ENCODE data around the gene HNRNPUL1.
"Not testable (repeated sequence)": the region's sequence is repeated elsewhere in the genome, so short reads cannot be mapped to it uniquely, and the experiment has no call there.

The HNRNPUL1 gene

DNA sequence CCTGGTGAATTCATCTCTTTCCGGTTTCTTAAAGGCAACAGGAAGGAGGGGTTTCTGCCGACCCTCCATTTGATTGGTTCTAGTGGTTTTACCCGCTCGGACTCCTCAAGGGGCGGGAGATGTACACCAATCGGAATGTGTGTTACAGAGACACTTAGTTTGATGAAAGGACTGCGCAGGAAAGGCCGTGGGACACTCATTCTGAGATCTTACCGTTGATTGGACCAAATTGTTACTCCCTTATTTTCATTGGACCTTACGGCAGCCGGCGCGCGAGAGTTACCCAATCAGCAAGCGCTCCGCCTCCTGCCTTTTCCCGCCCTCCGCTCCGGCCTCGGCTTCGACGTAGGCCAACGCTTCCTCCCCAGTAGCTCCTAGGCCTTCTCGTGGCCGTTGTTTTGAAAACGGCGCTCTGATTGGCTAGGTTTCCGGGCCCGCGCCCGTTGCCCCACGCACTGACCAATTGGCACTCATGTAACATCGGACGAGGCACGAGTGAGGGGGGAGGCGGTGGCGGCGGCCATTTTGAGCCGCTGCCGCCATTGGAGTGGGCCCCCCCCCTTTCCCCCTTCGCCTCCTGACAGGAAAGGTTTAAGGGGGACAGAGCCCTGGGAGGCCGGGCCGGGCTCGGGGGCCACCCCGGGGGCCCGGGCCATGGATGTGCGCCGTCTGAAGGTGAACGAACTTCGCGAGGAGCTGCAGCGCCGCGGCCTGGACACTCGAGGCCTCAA lies at the start of gene HNRNPUL1:
HNRNPUL1 (plus strand) TSS at position 523 of the 731 bp plus-strand sequence; CDS start at position 655, 132 bp downstream.
- DNase-seq (ENCODE audit: low read depth, low spot score) = peak; percentile 100
- H3K27ac ChIP-seq = peak within 1 kb of the TSS; percentile 93

DNA sequence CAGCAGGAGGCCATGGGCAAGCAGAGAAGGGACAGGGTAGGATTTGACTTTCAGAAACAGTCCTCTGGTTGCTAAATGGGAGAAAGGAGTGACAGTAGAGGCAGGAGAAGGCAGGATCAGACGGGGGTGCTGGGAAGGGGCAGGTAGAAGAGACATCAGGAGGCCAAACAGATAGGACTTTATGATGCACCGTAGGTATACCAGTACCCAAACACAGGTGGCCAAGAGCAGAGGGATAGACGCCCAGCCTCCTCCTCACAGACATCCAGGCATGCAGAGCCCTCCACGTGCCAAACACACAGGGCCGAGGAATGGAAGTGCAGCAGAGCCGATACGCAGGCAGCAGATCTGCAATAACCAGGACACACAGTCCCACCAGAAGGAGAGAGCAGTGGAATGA lies 46.4 kb upstream of the HNRNPUL1 start:
- no peak for DNase-seq (ENCODE audit: low read depth, low spot score)

DNA sequence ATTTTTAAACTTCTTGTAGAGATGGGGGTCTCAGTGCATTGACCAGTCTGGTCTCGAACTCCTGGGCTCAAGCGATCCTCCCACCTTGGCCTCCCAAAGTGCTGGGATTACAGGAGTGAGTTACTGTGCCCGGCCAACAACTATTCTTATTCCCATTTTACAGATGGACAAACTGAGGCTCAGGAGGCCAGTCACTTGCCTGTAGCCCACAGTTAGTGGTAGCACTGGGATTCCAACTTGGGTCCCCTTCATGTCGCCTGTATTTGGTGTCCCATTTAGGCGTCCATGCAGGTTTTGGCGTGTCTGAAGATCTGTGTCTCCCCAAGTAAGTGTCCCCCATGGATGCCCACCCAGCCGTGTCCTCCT lies 45.9 kb upstream of the HNRNPUL1 start:
- peak overlapping the region; percentile 77 for H3K27ac ChIP-seq
- no peak for DNase-seq (ENCODE audit: low read depth, low spot score)

More for the DNA sequence above, 46.4 kb upstream of the HNRNPUL1 start:
- peak overlapping the region; percentile 77 for H3K27ac ChIP-seq

DNA sequence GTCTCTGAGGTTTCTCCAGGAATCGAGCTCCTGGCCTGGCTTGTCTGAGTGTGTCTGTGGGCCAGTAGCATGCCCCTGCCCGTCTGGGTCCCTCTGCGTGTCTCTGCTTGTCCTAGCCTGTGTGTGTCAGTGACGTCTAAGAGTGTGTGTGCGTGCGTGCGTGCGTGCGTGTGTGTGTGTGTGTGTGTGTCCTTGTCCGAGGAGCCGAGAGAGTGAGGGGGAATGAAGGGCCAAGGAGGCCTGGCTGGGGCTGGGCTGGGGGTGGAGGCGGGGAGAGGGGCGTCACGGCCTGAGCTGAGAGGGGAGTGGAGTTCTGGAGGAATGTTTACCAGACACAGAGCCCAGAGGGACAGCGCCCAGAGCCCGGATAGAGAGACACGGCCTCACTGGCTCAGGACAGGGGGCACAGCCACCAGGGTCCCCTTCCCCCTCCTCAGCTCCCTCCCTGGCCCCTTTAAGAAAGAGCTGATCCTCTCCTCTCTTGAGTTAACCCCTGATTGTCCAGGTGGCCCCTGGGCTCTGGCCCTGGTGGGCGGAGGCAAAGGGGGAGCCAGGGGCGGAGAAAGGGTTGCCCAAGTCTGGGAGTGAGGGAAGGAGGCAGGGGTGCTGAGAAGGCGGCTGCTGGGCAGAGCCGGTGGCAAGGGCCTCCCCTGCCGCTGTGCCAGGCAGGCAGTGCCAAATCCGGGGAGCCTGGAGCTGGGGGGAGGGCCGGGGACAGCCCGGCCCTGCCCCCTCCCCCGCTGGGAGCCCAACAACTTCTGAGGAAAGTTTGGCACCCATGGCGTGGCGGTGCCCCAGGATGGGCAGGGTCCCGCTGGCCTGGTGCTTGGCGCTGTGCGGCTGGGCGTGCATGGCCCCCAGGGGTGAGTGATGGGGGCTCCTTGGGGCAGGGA lies 45.3 kb upstream of the HNRNPUL1 start, which contains the start of gene AXL:
AXL (plus strand) TSS at position 609 of the 893 bp plus-strand sequence; CDS start at position 779, 170 bp downstream.
- H3K27ac ChIP-seq = peak within 1 kb of the TSS; percentile 77
- peak; percentile 91 for DNase-seq (ENCODE audit: low read depth, low spot score)

DNA sequence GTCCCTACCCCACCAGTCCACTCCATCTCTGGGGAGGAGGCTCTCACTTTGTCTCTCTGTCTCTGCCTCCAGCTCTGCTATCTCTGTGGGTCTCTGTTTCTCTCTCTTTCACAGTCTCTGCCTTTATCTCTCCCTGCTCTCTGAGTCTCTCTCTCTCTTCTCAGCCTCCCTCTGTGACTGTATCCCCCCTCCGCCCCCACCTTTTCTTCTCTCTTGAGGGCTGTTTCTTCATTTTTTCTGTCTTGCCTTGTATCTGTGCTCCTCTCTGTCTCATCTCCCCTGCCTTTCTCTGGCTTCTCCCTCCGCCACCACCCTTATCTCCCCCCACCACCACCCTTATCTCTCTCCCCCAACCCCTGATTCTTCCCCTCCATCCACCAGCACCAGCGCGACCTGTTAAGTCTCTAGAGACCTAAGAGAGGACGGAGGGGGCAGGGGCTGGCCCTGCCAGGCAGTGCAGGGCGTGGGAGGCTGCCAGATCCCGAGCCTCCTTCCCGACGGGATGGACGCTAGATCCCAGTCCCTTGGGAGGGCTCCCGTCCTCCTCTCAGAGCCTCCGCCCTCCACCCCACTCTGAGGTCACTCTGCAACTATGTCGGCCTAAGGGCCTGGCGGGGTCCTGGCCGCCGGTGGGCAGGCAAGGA lies 44.1 kb upstream of the HNRNPUL1 start:
- peak overlapping the region; percentile 77 for H3K27ac ChIP-seq
- DNase-seq (ENCODE audit: low read depth, low spot score) = no peak

DNA sequence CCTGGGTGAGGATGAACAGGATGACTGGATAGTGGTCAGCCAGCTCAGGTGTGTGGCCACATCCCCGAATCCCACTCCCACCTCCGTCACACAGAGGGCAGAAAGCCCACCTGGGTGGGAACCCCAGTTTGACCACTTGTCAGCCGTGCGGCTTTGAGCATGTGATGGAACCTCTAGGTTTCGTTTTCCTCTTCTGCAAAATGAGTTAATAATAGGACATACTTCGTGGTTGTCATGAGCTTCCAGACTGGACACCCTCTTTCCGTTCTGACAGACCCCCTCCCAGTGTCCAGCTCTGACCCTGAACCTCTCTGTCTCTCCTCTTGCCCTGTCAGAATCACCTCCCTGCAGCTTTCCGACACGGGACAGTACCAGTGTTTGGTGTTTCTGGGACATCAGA lies 43.4 kb upstream of the HNRNPUL1 start:
- no peak for DNase-seq (ENCODE audit: low read depth, low spot score)
- no peak overlapping the region for H3K27ac ChIP-seq

DNA sequence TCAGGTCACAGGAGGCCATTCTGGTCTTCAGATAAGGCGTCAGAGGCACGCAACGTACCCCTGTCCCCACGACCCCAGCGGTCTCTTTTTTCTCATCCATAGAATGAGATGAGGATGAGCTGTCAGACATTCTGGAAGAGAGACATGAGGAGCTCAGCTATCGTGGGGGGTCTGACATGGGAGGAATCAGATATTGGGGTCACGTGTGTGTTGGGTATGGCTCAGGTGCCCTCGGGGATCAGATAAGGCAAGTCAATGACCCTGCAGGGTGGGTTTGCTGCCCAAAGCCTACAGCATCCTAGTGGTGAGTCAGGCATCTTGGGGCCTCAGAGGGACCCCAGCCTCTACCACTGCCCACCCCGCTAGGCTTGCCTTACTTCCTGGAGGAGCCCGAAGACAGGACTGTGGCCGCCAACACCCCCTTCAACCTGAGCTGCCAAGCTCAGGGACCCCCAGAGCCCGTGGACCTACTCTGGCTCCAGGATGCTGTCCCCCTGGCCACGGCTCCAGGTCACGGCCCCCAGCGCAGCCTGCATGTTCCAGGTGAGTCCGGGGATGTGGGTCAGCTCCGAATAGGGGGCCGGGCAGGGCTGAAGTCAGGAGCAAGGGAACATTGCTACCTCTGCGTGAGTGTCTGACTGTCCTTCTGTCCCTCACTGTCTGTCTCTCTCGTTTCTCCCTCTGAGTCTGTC lies 42.5 kb upstream of the HNRNPUL1 start:
- no peak overlapping the region for H3K27ac ChIP-seq
- DNase-seq (ENCODE audit: low read depth, low spot score) = no peak

DNA sequence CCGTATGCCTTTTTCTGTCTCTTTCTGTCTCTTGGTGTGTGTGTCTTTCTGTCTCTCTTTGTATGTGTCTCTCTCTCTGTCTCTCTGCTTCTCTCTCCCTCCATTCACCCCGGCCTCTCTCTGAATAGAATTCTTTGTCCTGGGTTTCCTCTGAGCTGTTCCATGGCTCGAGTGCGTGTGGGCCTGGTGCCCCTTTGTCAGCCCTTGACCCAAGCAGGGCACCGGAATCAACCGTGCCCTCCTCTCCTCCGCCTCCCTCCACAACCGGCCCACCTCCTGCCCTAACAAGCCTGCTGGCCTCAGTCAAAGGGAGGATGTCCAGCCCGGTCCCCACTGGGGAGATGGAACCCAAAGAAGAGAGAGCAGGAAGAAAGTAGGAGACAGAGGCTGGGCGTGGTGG lies 41.9 kb upstream of the HNRNPUL1 start:
- H3K27ac ChIP-seq = no peak overlapping the region
- no peak for DNase-seq (ENCODE audit: low read depth, low spot score)

DNA sequence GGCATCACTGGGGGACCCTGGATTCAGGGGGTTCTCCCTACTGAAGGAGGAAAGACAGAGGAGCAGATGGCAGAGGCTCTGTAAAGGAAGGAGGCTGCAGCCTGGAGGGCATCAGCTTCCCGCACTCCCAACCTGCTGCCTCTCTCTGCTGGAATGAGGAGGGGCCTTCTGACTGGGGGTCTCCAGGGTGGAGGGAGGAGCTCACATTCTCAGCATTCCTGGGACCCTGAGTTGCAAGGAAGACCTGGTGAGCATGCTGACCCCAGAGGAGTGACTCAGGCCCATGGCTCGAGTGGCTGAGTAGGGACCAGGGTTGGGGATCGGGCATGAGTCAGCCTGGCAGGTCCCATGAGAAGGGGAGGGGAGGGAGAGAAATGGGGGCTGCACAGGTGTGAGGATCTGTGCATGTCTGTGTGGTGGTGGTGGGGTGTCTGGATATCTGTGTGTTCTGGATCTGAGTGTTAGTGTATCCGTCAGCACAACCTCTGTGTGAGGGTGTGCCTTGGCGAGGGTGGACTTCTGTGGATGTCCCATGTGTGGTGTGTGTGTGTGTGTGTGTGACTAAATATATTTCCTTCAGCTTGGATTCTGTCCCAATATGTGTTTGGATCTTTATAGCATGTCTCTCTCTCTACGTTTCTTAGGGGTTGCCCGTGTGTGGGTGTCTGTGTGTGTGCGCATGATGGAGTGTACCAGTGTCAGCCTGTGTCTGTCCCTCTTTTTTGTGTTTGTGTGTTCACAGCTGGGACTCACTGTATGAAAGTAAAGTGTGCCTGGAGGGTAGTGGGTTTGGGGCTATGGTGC lies 40.5 kb upstream of the HNRNPUL1 start:
- DNase-seq (ENCODE audit: low read depth, low spot score) = no peak
- peak overlapping the region; percentile 88 for H3K27ac ChIP-seq

DNA sequence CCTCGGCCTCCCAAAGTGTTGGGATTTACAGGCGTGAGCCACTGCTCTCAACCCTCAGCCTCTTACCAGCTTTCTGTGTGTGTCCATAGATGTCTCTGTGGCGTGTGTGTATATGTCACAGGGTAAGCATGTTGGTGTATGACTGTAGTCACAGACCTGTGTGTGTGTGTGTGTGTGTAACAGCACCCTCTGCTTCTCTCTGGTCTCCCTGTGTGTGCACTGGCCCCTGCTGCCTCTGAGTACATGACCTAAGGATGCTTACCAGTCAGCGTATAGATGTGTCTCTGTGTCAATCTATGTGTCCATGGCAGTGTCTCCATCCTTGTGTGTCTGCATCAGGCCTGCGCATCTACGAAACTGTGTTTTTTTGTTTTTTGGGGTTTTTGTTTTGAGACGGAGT lies 39.5 kb upstream of the HNRNPUL1 start:
- peak overlapping the region; percentile 88 for H3K27ac ChIP-seq
- DNase-seq (ENCODE audit: low read depth, low spot score) = no peak

DNA sequence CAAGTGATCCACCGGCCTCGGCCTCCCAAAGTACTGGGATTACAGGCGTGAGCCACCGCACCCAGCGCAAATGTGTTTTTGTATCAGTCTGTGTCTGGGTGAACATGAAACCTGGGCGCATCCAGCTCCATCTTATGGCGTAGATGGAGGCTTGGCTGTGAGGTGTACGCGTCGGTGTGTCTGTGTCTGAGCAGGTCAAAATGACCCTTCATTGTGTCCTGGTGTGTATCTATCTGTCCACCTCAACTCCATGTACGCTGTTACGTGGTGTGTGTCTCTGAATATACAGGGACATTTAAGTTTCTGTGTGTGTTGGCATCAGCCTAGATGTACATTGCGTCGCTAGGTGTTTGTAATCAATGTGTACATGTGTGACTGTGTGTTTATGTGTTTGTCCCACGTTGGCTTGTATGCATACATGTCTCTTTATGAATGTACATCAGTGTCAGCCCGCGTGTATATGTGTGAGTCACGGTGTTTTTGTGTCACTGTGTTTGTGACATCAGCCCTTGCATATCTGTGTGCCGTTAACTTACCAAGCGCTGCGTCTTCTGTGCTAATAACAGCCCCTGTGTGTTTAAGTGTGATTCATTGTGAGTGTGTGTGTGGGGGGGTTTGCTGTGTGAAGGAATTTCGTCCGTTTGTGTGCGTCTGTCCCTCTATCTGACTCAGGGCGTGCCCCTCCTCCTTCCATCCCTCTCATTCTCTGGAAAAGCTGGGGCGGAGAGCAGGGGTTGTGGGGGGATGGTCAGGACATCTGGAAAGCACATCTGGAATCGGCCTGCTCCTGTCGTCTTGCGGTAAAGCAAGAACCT lies 38.7 kb upstream of the HNRNPUL1 start:
- DNase-seq (ENCODE audit: low read depth, low spot score) = peak; percentile 86
- H3K27ac ChIP-seq = peak overlapping the region; percentile 88

DNA sequence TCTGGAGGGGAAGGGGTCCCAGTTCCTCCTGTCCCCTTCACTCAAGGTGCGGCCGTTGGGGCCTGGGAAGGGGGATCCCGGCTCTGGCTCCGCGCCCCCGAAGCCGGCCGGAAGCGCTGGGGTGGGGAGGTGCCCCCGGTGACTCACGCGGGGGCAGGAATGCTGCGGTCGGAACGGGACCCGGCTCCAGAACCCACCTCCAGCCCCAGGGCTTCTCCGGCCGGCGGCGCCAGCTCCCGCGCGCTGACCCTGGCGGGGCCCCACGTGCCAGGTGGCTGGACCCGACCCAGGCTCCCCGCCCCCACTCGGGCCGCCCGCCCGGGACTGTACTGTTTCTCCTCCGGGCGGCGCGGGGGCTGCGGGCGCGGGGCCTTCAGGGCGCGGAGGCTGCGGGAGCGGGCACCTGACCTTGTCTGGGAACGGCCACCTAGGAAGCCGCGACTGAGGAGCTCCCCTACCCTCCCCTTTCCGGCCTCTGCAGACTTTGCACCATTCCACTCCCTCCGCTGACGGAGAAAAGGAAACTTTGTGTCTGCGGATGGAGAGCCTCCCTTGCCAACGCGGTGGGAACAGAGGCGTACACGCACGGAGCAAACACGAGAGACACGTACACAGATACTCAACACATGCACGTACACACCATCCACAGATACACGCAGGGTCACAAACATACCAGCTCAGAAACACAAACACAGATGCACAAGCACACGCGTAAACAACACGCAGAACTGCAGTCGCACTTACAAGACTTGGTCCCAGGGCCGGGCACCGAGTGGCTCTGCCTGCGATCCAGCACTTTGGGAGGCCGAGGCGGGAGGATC lies 37.9 kb upstream of the HNRNPUL1 start:
- peak overlapping the region; percentile 88 for H3K27ac ChIP-seq
- no peak for DNase-seq (ENCODE audit: low read depth, low spot score)

DNA sequence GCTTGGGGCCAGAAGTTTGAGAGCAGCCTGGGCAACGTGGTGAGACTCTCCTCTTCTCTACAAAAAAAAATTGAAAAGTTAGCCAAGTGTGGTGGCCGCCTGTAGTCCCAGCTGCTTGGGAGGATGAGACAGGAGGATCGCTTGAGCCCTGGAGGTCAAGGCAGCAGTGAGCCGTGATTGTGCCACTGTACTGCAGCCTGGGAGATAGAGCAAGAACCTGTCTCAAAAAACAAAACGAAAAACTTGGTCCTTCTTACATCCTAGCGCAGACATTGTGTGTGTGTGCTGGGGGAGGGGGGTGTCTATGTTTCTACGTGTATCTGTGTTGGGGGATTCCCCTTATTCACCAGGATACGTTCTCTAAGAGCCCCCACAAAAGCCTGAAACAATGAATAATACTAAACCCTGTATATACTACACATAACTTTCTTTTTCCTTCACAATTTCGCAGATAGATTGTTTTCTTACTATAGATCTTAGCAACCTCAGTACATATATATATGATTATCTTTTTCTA lies 37.2 kb upstream of the HNRNPUL1 start:
- peak overlapping the region; percentile 88 for H3K27ac ChIP-seq
- no peak for DNase-seq (ENCODE audit: low read depth, low spot score)

DNA sequence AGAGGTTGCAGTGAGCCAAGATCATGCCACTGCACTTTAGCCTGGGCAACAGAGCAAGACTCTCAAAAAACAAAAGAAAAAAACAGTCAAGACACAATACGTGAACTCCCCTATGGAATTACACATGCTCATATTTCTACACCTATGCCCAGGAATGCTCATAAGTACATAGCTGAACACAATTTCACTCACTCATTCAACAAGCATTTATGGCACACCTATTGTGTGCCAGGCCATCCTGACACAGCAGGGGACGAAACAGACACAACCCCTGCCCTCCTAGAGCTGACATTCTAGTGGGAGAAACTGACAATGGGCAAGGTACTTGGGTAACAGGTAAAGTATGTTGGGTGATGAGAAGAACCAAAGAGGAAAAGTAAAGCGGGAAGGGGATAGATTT lies 35.7 kb upstream of the HNRNPUL1 start:
- no peak for DNase-seq (ENCODE audit: low read depth, low spot score)
- H3K27ac ChIP-seq = no peak overlapping the region

DNA sequence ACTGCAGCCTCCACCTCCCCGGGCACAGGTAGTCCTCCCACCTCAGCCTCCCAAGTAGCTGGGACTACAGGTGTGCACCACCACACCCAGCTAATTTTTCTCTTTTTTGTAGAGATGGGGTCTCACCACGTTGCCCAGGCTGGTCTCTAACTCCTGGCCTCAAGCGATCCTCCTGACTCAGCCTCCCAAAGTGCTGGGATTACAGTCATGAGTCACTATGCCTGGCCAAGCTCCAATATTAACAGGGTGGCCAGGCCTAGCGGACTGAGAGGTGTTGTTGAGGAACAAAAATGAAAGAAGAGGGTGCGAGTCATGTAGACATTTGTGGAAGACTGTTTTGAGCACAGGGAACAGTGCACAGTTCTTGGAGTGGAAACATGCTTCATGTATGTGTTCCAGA lies 34.8 kb upstream of the HNRNPUL1 start:
- not testable (repeated sequence) for DNase-seq (ENCODE audit: low read depth, low spot score); H3K27ac ChIP-seq

DNA sequence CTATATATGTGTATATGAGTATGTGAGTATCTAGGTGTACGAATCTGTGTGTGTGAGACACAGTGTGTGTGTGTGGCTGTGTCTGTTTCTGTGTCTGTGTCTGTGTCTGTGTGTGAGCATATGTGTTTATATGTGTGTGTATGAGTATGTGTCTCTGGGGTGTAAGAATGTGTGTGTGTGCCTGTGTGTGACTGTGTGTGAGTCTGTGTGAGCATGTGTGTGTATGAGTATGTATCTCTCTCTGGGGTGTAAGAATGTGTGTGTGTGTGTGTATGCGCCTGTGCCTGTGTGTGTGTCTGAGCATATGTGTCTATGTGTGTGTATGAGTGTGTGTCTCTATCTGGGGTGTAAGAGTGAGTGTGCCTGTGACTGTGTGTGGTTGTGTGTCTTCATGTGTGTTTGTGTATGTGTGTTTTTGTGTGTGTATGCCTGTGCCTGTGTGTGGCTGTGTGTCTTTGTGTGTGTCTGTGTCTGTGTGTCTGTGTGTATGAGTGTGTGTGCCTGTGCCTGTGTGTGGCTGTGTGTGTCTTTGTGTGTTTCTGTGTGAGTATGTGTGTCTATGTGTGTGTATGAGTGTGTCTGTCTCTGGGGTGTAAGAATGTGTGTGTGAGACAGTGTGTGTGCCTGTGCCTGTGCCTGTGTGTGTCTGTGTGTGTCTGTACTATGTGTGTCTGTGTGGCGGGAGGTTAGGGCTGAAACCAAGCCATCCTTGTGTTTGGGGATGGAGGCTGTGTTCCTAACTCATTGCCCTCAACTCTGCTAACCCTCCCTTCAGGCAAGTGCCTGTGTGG lies 33.9 kb upstream of the HNRNPUL1 start:
- no peak for DNase-seq (ENCODE audit: low read depth, low spot score)
- H3K27ac ChIP-seq = no peak overlapping the region

DNA sequence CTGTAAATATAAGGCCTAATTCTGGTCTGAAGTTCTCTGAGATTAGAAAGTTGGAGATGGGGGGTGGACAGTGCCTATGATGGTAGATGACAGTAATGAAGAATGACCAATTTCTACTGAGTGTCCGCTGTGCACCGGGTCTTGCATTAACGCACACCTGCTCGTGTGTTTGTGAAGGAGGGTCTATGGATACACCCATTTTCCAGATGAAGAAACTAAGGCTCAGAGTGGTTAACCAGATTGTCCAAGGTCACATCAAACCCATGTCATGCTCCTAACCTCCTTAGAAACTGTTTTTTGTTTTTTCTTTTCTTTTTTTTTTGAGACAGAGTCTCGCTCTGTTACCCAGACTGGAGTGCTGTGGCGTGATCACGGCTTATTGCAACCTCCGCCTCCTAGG lies 31.5 kb upstream of the HNRNPUL1 start:
- H3K27ac ChIP-seq = no peak overlapping the region
- no peak for DNase-seq (ENCODE audit: low read depth, low spot score)

Measured in epithelial cell of prostate (primary cell).